ENCODE measurements around the gene KCNG2.
"Not testable (repeated sequence)": the region's sequence is repeated elsewhere in the genome, so short reads cannot be mapped to it uniquely, and the experiment has no call there.

DNA sequence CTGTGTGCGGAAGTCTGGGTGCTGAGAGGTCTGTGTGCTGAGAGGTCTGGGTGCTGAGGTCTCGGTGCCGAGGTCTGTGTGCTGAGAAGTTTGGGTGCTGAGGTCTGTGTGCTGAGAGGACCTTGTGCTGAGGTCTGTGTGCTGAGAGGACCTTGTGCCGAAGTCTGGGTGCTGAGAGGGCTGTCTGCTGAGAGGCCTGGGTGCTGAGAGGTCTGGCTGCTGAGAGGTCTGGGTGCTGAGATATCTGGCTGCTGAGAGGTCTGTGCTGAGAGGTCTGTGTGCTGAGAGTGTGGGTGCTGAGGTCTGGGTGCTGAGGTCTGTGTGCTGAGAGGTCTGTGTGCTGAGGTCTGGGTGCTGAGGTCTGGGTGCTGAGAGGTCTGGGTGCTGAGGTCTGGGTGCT lies 67.2 kb downstream of the KCNG2 start:
- TF ChIP-seq, protein P1, sequence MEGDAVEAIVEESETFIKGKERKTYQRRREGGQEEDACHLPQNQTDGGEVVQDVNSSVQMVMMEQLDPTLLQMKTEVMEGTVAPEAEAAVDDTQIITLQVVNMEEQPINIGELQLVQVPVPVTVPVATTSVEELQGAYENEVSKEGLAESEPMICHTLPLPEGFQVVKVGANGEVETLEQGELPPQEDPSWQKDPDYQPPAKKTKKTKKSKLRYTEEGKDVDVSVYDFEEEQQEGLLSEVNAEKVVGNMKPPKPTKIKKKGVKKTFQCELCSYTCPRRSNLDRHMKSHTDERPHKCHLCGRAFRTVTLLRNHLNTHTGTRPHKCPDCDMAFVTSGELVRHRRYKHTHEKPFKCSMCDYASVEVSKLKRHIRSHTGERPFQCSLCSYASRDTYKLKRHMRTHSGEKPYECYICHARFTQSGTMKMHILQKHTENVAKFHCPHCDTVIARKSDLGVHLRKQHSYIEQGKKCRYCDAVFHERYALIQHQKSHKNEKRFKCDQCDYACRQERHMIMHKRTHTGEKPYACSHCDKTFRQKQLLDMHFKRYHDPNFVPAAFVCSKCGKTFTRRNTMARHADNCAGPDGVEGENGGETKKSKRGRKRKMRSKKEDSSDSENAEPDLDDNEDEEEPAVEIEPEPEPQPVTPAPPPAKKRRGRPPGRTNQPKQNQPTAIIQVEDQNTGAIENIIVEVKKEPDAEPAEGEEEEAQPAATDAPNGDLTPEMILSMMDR (IDR thresholded peaks at IDR 0.05), result not testable (repeated sequence)
- not testable (repeated sequence) for TF ChIP-seq POLR2A, EP300 (IDR thresholded peaks at IDR 0.05)

Data from tibial nerve (tissue), 4 donors.